ENCODE results near the gene ITSN1. TPM values are rescaled to one million over a fixed set of nuclear protein-coding genes. Genes with fewer than 3 reads are reported as not detected.

ITSN1 gene
- total RNA-seq, 4 donors from 2014 or later: 33.0 to 50.5 (median 45.9) TPM

- no peak for ATAC-seq
- H3K27ac ChIP-seq: peak overlapping the region in 3 of 4 donors; percentile 74 to 79 (median 74)
- WGBS, 2 donors (ENCODE audit: low coverage in 1 of 2): 77 to 100% methylated on average over 2 to 3 of the region's 3 CpGs
Observed at GRCh38 chr21:33898586-33898985, 256.3 kb downstream of the ITSN1 start.

GRCh38 chr21:33899199-33899598, 256.9 kb downstream of the ITSN1 start:
- ATAC-seq: no peak
- Histone ChIP-seq H3K27me3 (no peaks in the 10 kb centered on the region), H3K4me3 (no peak overlapping the region), H3K4me1 (peaks cover 0 to 42% (median 8%) of the 10 kb centered on the region in 3 donors), H3K36me3 (peaks cover 0 to 28% of the 10 kb centered on the region in 2 donors), H3K27ac (peak overlapping the region in 3 of 4 donors; percentile 74 to 79 (median 74)), H3K9me3 (no peaks in the 10 kb centered on the region)
- TF ChIP-seq POLR2A (IDR thresholded peaks at IDR 0.05): no peak
- TF ChIP-seq EP300 (IDR thresholded peaks at IDR 0.05): no peak
- no peak for TF ChIP-seq CTCF (IDR thresholded peaks at IDR 0.05)
- TF ChIP-seq POLR2AphosphoS5 (IDR thresholded peaks at IDR 0.05): no peak
- WGBS, 2 donors (ENCODE audit: low coverage in 1 of 2): 58 to 83% methylated on average over 2 to 5 of the region's 5 CpGs

More at GRCh38 chr21:33898586-33898985, 256.3 kb downstream of the ITSN1 start:
- Histone ChIP-seq H3K9me3 (no peaks in the 10 kb centered on the region), H3K4me3 (no peak overlapping the region), H3K4me1 (peaks cover 0 to 45% (median 8%) of the 10 kb centered on the region in 3 donors), H3K27me3 (no peaks in the 10 kb centered on the region), H3K36me3 (peaks cover 0 to 22% of the 10 kb centered on the region in 2 donors)
- TF ChIP-seq CTCF (IDR thresholded peaks at IDR 0.05) (no peak), EP300 (IDR thresholded peaks at IDR 0.05) (no peak), POLR2AphosphoS5 (IDR thresholded peaks at IDR 0.05) (no peak), POLR2A (IDR thresholded peaks at IDR 0.05) (no peak)

- peaks cover 0 to 30% (median 0%) of the 10 kb centered on the region in 3 donors for H3K4me1 ChIP-seq
- ATAC-seq: peak; percentile 57
- no peaks in the 10 kb centered on the region for H3K9me3 ChIP-seq
- WGBS, 2 donors (ENCODE audit: low coverage in 1 of 2): 69% methylated on average over 10 of the region's 13 CpGs; no CpG with 5 or more reads in 1 of the 2 donors
- TF ChIP-seq CTCF (IDR thresholded peaks at IDR 0.05) (peak in 3 of 4 experiments; percentile 25 to 53 (median 30)), POLR2AphosphoS5 (IDR thresholded peaks at IDR 0.05) (no peak)
- no peaks in the 10 kb centered on the region for H3K27me3 ChIP-seq
- H3K27ac ChIP-seq: peak overlapping the region in 3 of 4 donors; percentile 31 to 45 (median 37)
- no peak overlapping the region for H3K4me3 ChIP-seq
- peaks cover 0 to 52% of the 10 kb centered on the region in 2 donors for H3K36me3 ChIP-seq
Observed at GRCh38 chr21:33901412-33902288, 259.3 kb downstream of the ITSN1 start.

- Histone ChIP-seq H3K4me1 (peaks cover 0 to 30% (median 0%) of the 10 kb centered on the region in 3 donors), H3K4me3 (no peak overlapping the region), H3K27ac (peak overlapping the region in 2 of 4 donors; percentile 37 to 45), H3K36me3 (peaks cover 0 to 59% of the 10 kb centered on the region in 2 donors), H3K9me3 (no peaks in the 10 kb centered on the region), H3K27me3 (no peaks in the 10 kb centered on the region)
- WGBS, 2 donors (ENCODE audit: low coverage in 1 of 2): 92 to 100% methylated on average over 2 to 4 of the region's 6 CpGs
- ATAC-seq: no peak
- no peak for TF ChIP-seq POLR2A (IDR thresholded peaks at IDR 0.05)
- no peak for TF ChIP-seq POLR2AphosphoS5 (IDR thresholded peaks at IDR 0.05)
- TF ChIP-seq CTCF (IDR thresholded peaks at IDR 0.05): no peak
- TF ChIP-seq EP300 (IDR thresholded peaks at IDR 0.05): no peak
Observed at GRCh38 chr21:33902349-33902748, 260.0 kb downstream of the ITSN1 start.
